ENCODE measurements around the gene DYDC1. TPM values are rescaled to one million over a fixed set of nuclear protein-coding genes. Genes with fewer than 3 reads are reported as not detected.

Gene DYDC1
- polyA plus RNA-seq, 3 donors, result not detected

GRCh38 chr10:80321183-80321582 lies 35.4 kb downstream of the DYDC1 start:
- H3K4me3 ChIP-seq (replicated peaks in 1 of 3; ENCODE audit: low read depth in 2 of 3, low read length in 3 of 3), result no peak overlapping the region
- no peak overlapping the region for H3K4me3 Mint-ChIP-seq
- no peaks in the 10 kb centered on the region for H4K20me1 ChIP-seq (ENCODE audit: insufficient read depth, low read length)
- H3K4me2 ChIP-seq (replicated peaks; ENCODE audit: extremely low read depth, low read length, poor library complexity, severe bottlenecking), result no peak overlapping the region
- no peak for DNase-seq
- peaks cover 0 to 2% (median 0%) of the 10 kb centered on the region in 7 donors for H3K9me3 Mint-ChIP-seq
- no peak overlapping the region for H2AFZ ChIP-seq (ENCODE audit: insufficient read depth, low read depth, low read length, poor library complexity, severe bottlenecking)
- no peak overlapping the region for H3K27ac ChIP-seq (ENCODE audit: low read depth in 1 of 2, low read length in 2 of 2)
- no peaks in the 10 kb centered on the region for H3K27me3 ChIP-seq (ENCODE audit: control insufficient read depth in 2 of 2, insufficient read depth in 2 of 2, low read length in 2 of 2)
- H3K9me3 ChIP-seq (replicated peaks in 1 of 2; ENCODE audit: control insufficient read depth in 1 of 2, insufficient read depth in 1 of 2, low read length in 2 of 2), result no peaks in the 10 kb centered on the region
- no peaks in the 10 kb centered on the region for H3K36me3 ChIP-seq (replicated peaks in 1 of 2; ENCODE audit: control insufficient read depth in 1 of 2, insufficient read depth in 2 of 2, low read length in 2 of 2)
- no peaks in the 10 kb centered on the region for H3K36me3 Mint-ChIP-seq
- no peak overlapping the region for H3K27ac Mint-ChIP-seq
- no peak for TF ChIP-seq CTCF (IDR thresholded peaks at IDR 0.05)
- H3K4me1 Mint-ChIP-seq, result peaks cover 6% of the 10 kb centered on the region
- H3K9ac ChIP-seq (ENCODE audit: insufficient read depth, low read length, poor library complexity, severe bottlenecking), result no peak overlapping the region
- H3K4me1 ChIP-seq (ENCODE audit: control insufficient read depth in 1 of 2, insufficient read depth in 2 of 2, low read length in 2 of 2), result no peaks in the 10 kb centered on the region
- 80% methylated on average over 1 of the region's 5 CpGs for WGBS (ENCODE audit: insufficient coverage)
- intact Hi-C loops (cut with micrococcal nuclease), result no loop called here
- H3K79me2 ChIP-seq (ENCODE audit: insufficient read depth, low read length), result no peaks in the 10 kb centered on the region
- peaks cover 0 to 6% (median 4%) of the 10 kb centered on the region in 3 donors for H3K27me3 Mint-ChIP-seq (ENCODE audit: low read depth in 3 of 3)

GRCh38 chr10:80320377-80320776 lies 36.2 kb downstream of the DYDC1 start:
- H3K36me3 ChIP-seq (replicated peaks in 1 of 2; ENCODE audit: control insufficient read depth in 1 of 2, insufficient read depth in 2 of 2, low read length in 2 of 2), result no peaks in the 10 kb centered on the region
- no peak overlapping the region for H3K27ac ChIP-seq (ENCODE audit: low read depth in 1 of 2, low read length in 2 of 2)
- intact Hi-C loops (cut with micrococcal nuclease), result no loop called here
- H3K9me3 Mint-ChIP-seq, result peaks cover 0 to 2% (median 0%) of the 10 kb centered on the region in 7 donors
- H3K4me1 Mint-ChIP-seq, result peaks cover 9% of the 10 kb centered on the region
- DNase-seq, result no peak
- H4K20me1 ChIP-seq (ENCODE audit: insufficient read depth, low read length), result no peaks in the 10 kb centered on the region
- no peak overlapping the region for H3K4me3 ChIP-seq (replicated peaks in 1 of 3; ENCODE audit: low read depth in 2 of 3, low read length in 3 of 3)
- H3K4me1 ChIP-seq (ENCODE audit: control insufficient read depth in 1 of 2, insufficient read depth in 2 of 2, low read length in 2 of 2), result no peaks in the 10 kb centered on the region
- H3K4me3 Mint-ChIP-seq, result no peak overlapping the region
- H3K79me2 ChIP-seq (ENCODE audit: insufficient read depth, low read length), result no peaks in the 10 kb centered on the region
- no peak overlapping the region for H3K9ac ChIP-seq (ENCODE audit: insufficient read depth, low read length, poor library complexity, severe bottlenecking)
- H3K27me3 ChIP-seq (ENCODE audit: control insufficient read depth in 2 of 2, insufficient read depth in 2 of 2, low read length in 2 of 2), result no peaks in the 10 kb centered on the region
- no peaks in the 10 kb centered on the region for H3K9me3 ChIP-seq (replicated peaks in 1 of 2; ENCODE audit: control insufficient read depth in 1 of 2, insufficient read depth in 1 of 2, low read length in 2 of 2)
- no peak overlapping the region for H2AFZ ChIP-seq (ENCODE audit: insufficient read depth, low read depth, low read length, poor library complexity, severe bottlenecking)
- no peak overlapping the region for H3K27ac Mint-ChIP-seq
- H3K36me3 Mint-ChIP-seq, result no peaks in the 10 kb centered on the region
- H3K27me3 Mint-ChIP-seq (ENCODE audit: low read depth in 3 of 3), result peaks cover 0 to 6% (median 4%) of the 10 kb centered on the region in 3 donors
- H3K4me2 ChIP-seq (replicated peaks; ENCODE audit: extremely low read depth, low read length, poor library complexity, severe bottlenecking), result no peak overlapping the region
- TF ChIP-seq CTCF (IDR thresholded peaks at IDR 0.05), result no peak
